Measurements from ENCODE around the gene NDEL1. TPM values are rescaled to one million over a fixed set of nuclear protein-coding genes. Genes with fewer than 3 reads are reported as not detected.
A peak's percentile ranks its signal among the peaks of the same experiment; 100 is the strongest.

The NDEL1 gene
- total RNA-seq, 1 experiment from 2014 or later, result 34.7 TPM

- Mint-ChIP-seq H3K27ac (peak overlapping the region; percentile 96), H3K36me3 (peaks cover 6% of the 10 kb centered on the region), H3K9me3 (no peaks in the 10 kb centered on the region), H3K4me1 (peaks cover 13% of the 10 kb centered on the region), H3K4me3 (peak overlapping the region; percentile 89), H3K27me3 (ENCODE audit: low read depth) (no peaks in the 10 kb centered on the region; the same call in 1 of the 2 replicates)
- TF ChIP-seq GRHL2 (CRISPR knock-in tag; IDR thresholded peaks at IDR 0.05; ENCODE audit: insufficient replicate concordance, severe bottlenecking) (no peak), ZNF281 (CRISPR knock-in tag; IDR thresholded peaks at IDR 0.05) (no peak), PRRX2 (CRISPR knock-in tag; IDR thresholded peaks at IDR 0.05) (no peak), AR (CRISPR knock-in tag; IDR thresholded peaks at IDR 0.05) (no peak), ATF1 (CRISPR knock-in tag; IDR thresholded peaks at IDR 0.05) (no peak)
- ChIA-PET POLR2A (interaction anchor here (0.9 to 1.1 kb wide), 2 partner anchors 11 to 226 kb away, joined by 3 read pairs; partner anchors contain the start of gene AURKB), CTCF (interaction anchor here (0.8 to 1.1 kb wide), 4 partner anchors 27 to 309 kb away, joined by 3 to 7 read pairs (median 5); no protein-coding TSS in a partner anchor)
- ATAC-seq (no peak), DNase-seq (ENCODE audit: low spot score) (no peak)
Observed at GRCh38 chr17:8436844-8437171, 1.1 kb downstream of the NDEL1 start.

GRCh38 chr17:8438441-8438840, 2.8 kb downstream of the NDEL1 start:
- ATAC-seq (no peak), DNase-seq (ENCODE audit: low spot score) (no peak)
- Mint-ChIP-seq H3K9me3 (no peaks in the 10 kb centered on the region), H3K27ac (no peak overlapping the region), H3K36me3 (peaks cover 6% of the 10 kb centered on the region), H3K4me3 (no peak overlapping the region), H3K27me3 (ENCODE audit: low read depth) (no peaks in the 10 kb centered on the region; the same call in 1 of the 2 replicates), H3K4me1 (peaks cover 13% of the 10 kb centered on the region)
- CTCF ChIA-PET, result no interaction called here
- POLR2A ChIA-PET, result no interaction called here
- no peak for TF ChIP-seq IRF1 (CRISPR knock-in tag; IDR thresholded peaks at IDR 0.05)
- no peak for TF ChIP-seq E2F5 (CRISPR knock-in tag; IDR thresholded peaks at IDR 0.05)
- no peak for TF ChIP-seq ZNF416 (CRISPR knock-in tag; IDR thresholded peaks at IDR 0.05)
- TF ChIP-seq JUN (CRISPR knock-in tag; IDR thresholded peaks at IDR 0.05), result no peak
- TF ChIP-seq PRDM15 (CRISPR knock-in tag; IDR thresholded peaks at IDR 0.05), result no peak
- no peak for TF ChIP-seq CTCF (IDR thresholded peaks at IDR 0.05)
- TF ChIP-seq E2F1 (CRISPR knock-in tag; IDR thresholded peaks at IDR 0.05), result no peak
- TF ChIP-seq GTF2I (CRISPR knock-in tag; conservative IDR thresholded peaks at IDR 0.05), result no peak
- TF ChIP-seq FOXK1 (CRISPR knock-in tag; IDR thresholded peaks at IDR 0.05), result no peak
- no peak for TF ChIP-seq RELA (CRISPR knock-in tag; IDR thresholded peaks at IDR 0.05; ENCODE audit: borderline replicate concordance)
- TF ChIP-seq PRRX2 (CRISPR knock-in tag; IDR thresholded peaks at IDR 0.05), result no peak
- no peak for TF ChIP-seq USF2 (CRISPR knock-in tag; IDR thresholded peaks at IDR 0.05)

All from WTC11 (cell line).